GM12878 (cell line): ENCODE measurements around the gene LIPA. TPM values are rescaled to one million over a fixed set of nuclear protein-coding genes. Genes with fewer than 3 reads are reported as not detected.
A peak's percentile ranks its signal among the peaks of the same experiment; 100 is the strongest.

Experiments
- ATAC-seq: fragments of 200-7000 bp; cut with Tn5 transposase; 3 replicates; pipeline ENCODE4 v1.9.1; 2020; ENCODE audit warnings: mild to moderate bottlenecking, moderate library complexity
- BruUV-seq: library from RNA; stranded (reverse); fragments of 400-500 nt; replicated peaks from 2 replicates; lab custom pipeline; 2021; lab: Mats Ljungman, UMichigan
- CTCF ChIA-PET: fragments of 300-600 bp; sonication (Branson Sonifier 250); formaldehyde crosslinking; extraction: SDS; loops from one replicate; lab custom pipeline; 2021; ENCODE audit warnings: inconsistent platforms; lab: Yijun Ruan, JAX
- POLR2A ChIA-PET: fragments of 350-600 bp; formaldehyde crosslinking; extraction: SDS; loops from one replicate; lab custom pipeline; 2021; ENCODE audit warnings: inconsistent platforms; lab: Charles Lee
- RAD21 ChIA-PET: fragments of 300-600 bp; sonication (Branson Sonifier 250); formaldehyde crosslinking; loops from one replicate; lab custom pipeline; 2023; ENCODE audit warnings: antibody characterized with exemption; ENCODE audit not compliant: unreplicated experiment; lab: Charles Lee
- SMC1A ChIA-PET: fragments of 300-600 bp; sonication (Branson Sonifier 250); formaldehyde crosslinking; loops from one replicate; lab custom pipeline; 2023; ENCODE audit not compliant: unreplicated experiment, uncharacterized antibody; lab: Charles Lee
- DNase-seq: peaks from one replicate; pipeline ENCODE4 v3.0.0-alpha.2; 2011; ENCODE audit warnings: low read depth, low spot score
- FAIRE-seq: peaks from 3 replicates; lab custom pipeline; 2011; peaks lifted over from hg19 to GRCh38; lab: Jason Lieb, UNC
- H2AFZ ChIP-seq: 2 replicates; pipeline ENCODE4 v1.6.0; 2011; ENCODE audit warnings: low read depth, low read length, control low read depth; ENCODE audit not compliant: control insufficient read depth
- H3K27ac ChIP-seq: 2 replicates; pipeline ENCODE4 v1.5.1; 2011; ENCODE audit warnings: control low read depth; ENCODE audit not compliant: control insufficient read depth, insufficient read depth
- H3K27me3 ChIP-seq, 2 experiments: replicated peaks in 1 of 2; 2 replicates each; pipeline versions ENCODE4 v1.6.0 to v1.6.1; 2011; ENCODE audit warnings: low read length in 1 of 2; ENCODE audit not compliant: control insufficient read depth in 2 of 2, insufficient read depth in 2 of 2
- H3K36me3 ChIP-seq, 2 experiments: 2 replicates each; pipeline ENCODE4 v1.5.1; 2011; ENCODE audit warnings: low read length in 1 of 2; ENCODE audit not compliant: control insufficient read depth in 2 of 2, insufficient read depth in 2 of 2
- H3K4me1 ChIP-seq: 2 replicates; pipeline ENCODE4 v1.6.1; 2011; ENCODE audit warnings: mild to moderate bottlenecking, low read length, moderate library complexity, mixed read lengths; ENCODE audit not compliant: control insufficient read depth, insufficient read depth
- H3K4me2 ChIP-seq: 2 replicates; pipeline ENCODE4 v1.6.0; 2011; ENCODE audit warnings: control low read depth; ENCODE audit not compliant: control insufficient read depth, insufficient read depth
- H3K4me3 ChIP-seq: fragments of 200-600 bp; sonication (generic); 2 replicates; pipeline ENCODE4 v1.5.1; 2016
- H3K79me2 ChIP-seq: 2 replicates; pipeline ENCODE4 v1.6.0; 2011; ENCODE audit warnings: low read length; ENCODE audit not compliant: control insufficient read depth, insufficient read depth
- H3K9ac ChIP-seq: 2 replicates; pipeline ENCODE4 v1.8.0; 2011; ENCODE audit warnings: low read length, control low read depth, mixed read lengths; ENCODE audit not compliant: control insufficient read depth, insufficient read depth
- H3K9me3 ChIP-seq: replicated peaks from 3 replicates; pipeline ENCODE4 v1.5.1; 2011; ENCODE audit warnings: mild to moderate bottlenecking, low read length; ENCODE audit not compliant: control insufficient read depth, insufficient read depth
- H4K20me1 ChIP-seq: 2 replicates; pipeline ENCODE4 v1.6.0; 2011; ENCODE audit not compliant: control insufficient read depth, insufficient read depth
- CBX5 ChIP-seq: sonication (generic); IDR thresholded peaks from 2 replicates; pipeline ENCODE4 v1.6.1; 2016; ENCODE audit warnings: low read depth, moderate library complexity, mild to moderate bottlenecking, inconsistent platforms
- CHD4 ChIP-seq: fragments of 200-600 bp; sonication (generic); IDR thresholded peaks from 2 replicates; pipeline ENCODE4 v1.6.1; 2016; ENCODE audit warnings: mild to moderate bottlenecking
- CREM ChIP-seq: IDR thresholded peaks from 2 replicates; pipeline ENCODE4 v1.6.1; 2014; ENCODE audit warnings: antibody characterized with exemption, low read depth
- E2F4 ChIP-seq: IDR thresholded peaks from 2 replicates; pipeline ENCODE4 v1.6.1; 2012; ENCODE audit warnings: low read depth, low read length, improper control_type of control experiment
- IKZF1 ChIP-seq: fragments of 450-650 bp; conservative IDR thresholded peaks from 2 replicates; pipeline ENCODE4 v1.6.1; 2017; ENCODE audit warnings: antibody characterized with exemption, mild to moderate bottlenecking
- IKZF2 ChIP-seq, 2 experiments: fragments of 450-650 bp; IDR thresholded peaks; 2 replicates each; pipeline ENCODE4 v1.6.1; 2017; ENCODE audit warnings: mild to moderate bottlenecking in 2 of 2, moderate library complexity in 2 of 2
- LARP7 ChIP-seq: fragments of 450-650 bp; IDR thresholded peaks from 2 replicates; pipeline ENCODE4 v1.6.1; 2017; ENCODE audit warnings: mild to moderate bottlenecking
- MLLT1 ChIP-seq: fragments of 450-650 bp; IDR thresholded peaks from 2 replicates; pipeline ENCODE4 v1.6.1; 2016; ENCODE audit warnings: mild to moderate bottlenecking
- MTA2 ChIP-seq: fragments of 450-650 bp; IDR thresholded peaks from 2 replicates; pipeline ENCODE4 v1.6.1; 2016; ENCODE audit warnings: low read depth, mild to moderate bottlenecking, moderate library complexity
- NFYB ChIP-seq: IDR thresholded peaks from 2 replicates; pipeline ENCODE4 v1.6.1; 2011; ENCODE audit warnings: low read depth, mild to moderate bottlenecking, low read length, improper control_type of control experiment, moderate library complexity; ENCODE audit not compliant: insufficient read depth
- PBX3 ChIP-seq: IDR thresholded peaks from 2 replicates; pipeline ENCODE4 v1.6.1; 2011; ENCODE audit warnings: mild to moderate bottlenecking, low read depth, low read length, moderate library complexity; ENCODE audit not compliant: insufficient replicate concordance
- RAD21 ChIP-seq: IDR thresholded peaks from 2 replicates; pipeline ENCODE4 v1.6.1; 2011; ENCODE audit warnings: mild to moderate bottlenecking, low read depth, low read length, moderate library complexity; ENCODE audit not compliant: insufficient read depth
- RAD51 ChIP-seq: fragments of 450-650 bp; IDR thresholded peaks from 2 replicates; pipeline ENCODE4 v1.6.1; 2016; ENCODE audit warnings: moderate library complexity, mild to moderate bottlenecking, inconsistent platforms
- RB1 ChIP-seq: fragments of 450-650 bp; formaldehyde crosslinking; IDR thresholded peaks from 2 replicates; pipeline ENCODE4 v1.6.1; 2017; ENCODE audit warnings: mild to moderate bottlenecking, borderline replicate concordance
- RELA ChIP-seq: fragments of 450-650 bp; IDR thresholded peaks from 2 replicates; pipeline ENCODE4 v1.8.0; 2014; ENCODE audit warnings: borderline replicate concordance; ENCODE audit not compliant: partially characterized antibody
- RUNX3 ChIP-seq: IDR thresholded peaks from 2 replicates; pipeline ENCODE4 v1.6.1; 2012; ENCODE audit warnings: low read length, inconsistent platforms
- SMC3 ChIP-seq: IDR thresholded peaks from 2 replicates; pipeline ENCODE4 v1.6.1; 2011; ENCODE audit warnings: low read length, improper control_type of control experiment, borderline replicate concordance
- SREBF1 ChIP-seq: IDR thresholded peaks from 2 replicates; pipeline ENCODE4 v1.6.1; 2012; ENCODE audit warnings: mild to moderate bottlenecking, low read length
- SUZ12 ChIP-seq: fragments of 200-600 bp; sonication (generic); IDR thresholded peaks from one replicate; pipeline ENCODE4 v1.6.1; 2018; ENCODE audit warnings: antibody characterized with exemption, mild to moderate bottlenecking; ENCODE audit not compliant: unreplicated experiment
- YBX1 ChIP-seq: fragments of 450-650 bp; IDR thresholded peaks from 2 replicates; pipeline ENCODE4 v1.6.1; 2016; ENCODE audit warnings: antibody characterized with exemption
- WGBS: methylation state at CpG from one replicate; pipeline ENCODE4 v1.1.6; 2016; ENCODE audit warnings: low lambda C conversion rate; ENCODE audit not compliant: insufficient replicate concordance, insufficient coverage; ENCODE audit errors: missing lambda C conversion rate; 5-methylcytosine and 5-hydroxymethylcytosine counted together
- in situ Hi-C: fragments of 300-500 bp; cut with MboI; formaldehyde crosslinking; loops from 9 replicates; pipeline ENCODE4 v1.14.3; 2018; ENCODE audit warnings: mixed read lengths
- intact Hi-C: fragments of 100-400 bp; cut with micrococcal nuclease; formaldehyde crosslinking; loops from one replicate; pipeline ENCODE4 v1.14.2; 2022; ENCODE audit not compliant: unreplicated experiment
- polyA plus RNA-seq, 11 experiments: library from polyadenylated mRNA; depleted of rRNA in 4 of 11; unstranded in 6 of 11; stranded (reverse) in 5 of 11; fragments of >200 nt; fragmentation: Nextera tagmentation in 4 of 11; fragmentation: Illumina TruSeq in 1 of 11; extraction: Ambion mirVana in 4 of 11; extraction: Trizol in 1 of 11; gene quantifications; 1 replicate in 1 of 11; 2 replicates in 10 of 11; pipeline versions ENCODE4 v1.2.1 to v1.2.3, GENCODE V29; 2011 to 2016; ENCODE audit warnings: inconsistent platforms in 2 of 11, missing spikeins in 2 of 11, low read depth in 1 of 11
- total RNA-seq, 4 experiments: library from RNA; depleted of rRNA in 3 of 4; stranded (reverse); fragments of >200 nt in 3 of 4; fragmentation: Illumina TruSeq in 1 of 4; extraction: Trizol in 1 of 4; gene quantifications; 2 replicates each; pipeline versions ENCODE4 v1.2.1 to v1.2.3, GENCODE V29; 2013 to 2021

LIPA gene
- total and polyA plus RNA-seq, 10 of the 15 experiments (the other 5 are each of a cell fraction or from before 2014, with no cell fraction given), result 31.1 to 50.3 (median 39.5) TPM

- ATAC-seq (peak; percentile 59), FAIRE-seq (no peak), DNase-seq (no peak)
- Histone ChIP-seq H2AFZ (peak overlapping the region; percentile 63), H3K27ac (no peak overlapping the region), H3K4me3 (peak overlapping the region; percentile 66), H4K20me1 (no peaks in the 10 kb centered on the region), H3K27me3 (peaks cover 6 to 19% of the 10 kb centered on the region in 2 experiments), H3K9ac (no peak overlapping the region), H3K79me2 (no peaks in the 10 kb centered on the region), H3K36me3 (no peaks in the 10 kb centered on the region), H3K9me3 (no peaks in the 10 kb centered on the region), H3K4me1 (peaks cover 24% of the 10 kb centered on the region), H3K4me2 (peak overlapping the region; percentile 51)
- RAD21 ChIA-PET, result interaction anchor here (1.0 to 5.2 kb wide), 12 partner anchors 10 to 377 kb away, joined by 3 to 46 read pairs (median 4); no protein-coding TSS in a partner anchor
- no TSS peak for BruUV-seq
- CTCF ChIA-PET, result interaction anchor here (0.7 to 4.6 kb wide), 10 partner anchors 7 to 521 kb away, joined by 3 to 45 read pairs (median 8); no protein-coding TSS in a partner anchor
- in situ Hi-C loops (no loop called here), intact Hi-C loops (loop anchor here (2.0 kb wide), 1 partner anchor 43 kb away; no protein-coding TSS in a partner anchor)
- 16% methylated on average over 59 of the region's 60 CpGs for WGBS
- POLR2A ChIA-PET, result no interaction called here
- TF ChIP-seq RELA, result no peak
- no peak for TF ChIP-seq MTA2
- no peak for TF ChIP-seq PBX3
- TF ChIP-seq NFYB, result no peak
- TF ChIP-seq YBX1, result no peak
- no peak for TF ChIP-seq SREBF1
- no peak for TF ChIP-seq RAD21
- 0 out of 4 replicates have a peak, but pooled peaks of 1 of the 2 experiments have one; percentile 30 for TF ChIP-seq IKZF2 (IDR thresholded peaks at IDR 0.05)
- TF ChIP-seq IKZF1, result peak; percentile 55
- no peak for TF ChIP-seq SMC3
- TF ChIP-seq MLLT1, result no peak
- no peak for TF ChIP-seq E2F4
- peak; percentile 89 for TF ChIP-seq SUZ12
- no peak for TF ChIP-seq CREM
- TF ChIP-seq RB1, result no peak
- no peak for TF ChIP-seq CBX5
- TF ChIP-seq RUNX3, result 0 out of 2 replicates have a peak, but pooled peaks have one; percentile 13
- 0 out of 2 replicates have a peak, but pooled peaks have one; percentile 26 for TF ChIP-seq LARP7
- TF ChIP-seq CHD4, result no peak
- no peak for TF ChIP-seq RAD51
- SMC1A ChIA-PET, result interaction anchor here (0.7 to 6.7 kb wide), 15 partner anchors 9 to 315 kb away, joined by 3 to 72 read pairs (median 3); no protein-coding TSS in a partner anchor
Measured at GRCh38 chr10:89207801-89208551, 43.6 kb downstream of the LIPA start.
